Neural cell (in vitro differentiated cells): ENCODE data around the gene POLR2B.

Experiments
- EP300 ChIP-seq: fragments of 450-650 bp; conservative IDR thresholded peaks from 2 replicates; pipeline ENCODE4 v1.6.1; 2014; ENCODE audit warnings: antibody characterized with exemption, mild to moderate bottlenecking, moderate library complexity; ENCODE audit not compliant: poor library complexity, severe bottlenecking
- RAD21 ChIP-seq: fragments of 450-650 bp; conservative IDR thresholded peaks from 2 replicates; pipeline ENCODE4 v1.6.1; 2014; ENCODE audit warnings: antibody characterized with exemption, mild to moderate bottlenecking, moderate library complexity

- TF ChIP-seq EP300: no peak
- TF ChIP-seq RAD21: no peak
Measured at GRCh38 chr4:57065730-57066482, 87.2 kb downstream of the POLR2B start.
